COLO829 (cell line): ENCODE data around the gene PPARA.

ENCODE experiments used
- DNase-seq: peaks from one replicate; pipeline ENCODE4 v3.0.0; 2012; ENCODE audit warnings: low spot score

PPARA gene

GRCh38 chr22:46150034-46150654, at the start of gene PPARA:
PPARA (plus strand) TSS chr22:46150526; CDS start chr22:46198384, 47,858 bp downstream.
- DNase-seq, result peak; percentile 87

GRCh38 chr22:46102159-46102558, 48.2 kb upstream of the PPARA start:
- DNase-seq, result no peak

GRCh38 chr22:46102752-46103151, 47.6 kb upstream of the PPARA start:
- DNase-seq, result no peak

- DNase-seq, result no peak
Measured at GRCh38 chr22:46103181-46103580, 47.1 kb upstream of the PPARA start.

- DNase-seq, result no peak
Measured at GRCh38 chr22:46103664-46104063, 46.7 kb upstream of the PPARA start.

GRCh38 chr22:46104170-46104880, 46.0 kb upstream of the PPARA start:
- DNase-seq, result no peak

- no peak for DNase-seq
Measured at GRCh38 chr22:46104881-46105493, 45.3 kb upstream of the PPARA start.

GRCh38 chr22:46105494-46106278, 44.6 kb upstream of the PPARA start:
- DNase-seq, result no peak

GRCh38 chr22:46106279-46107022, 43.9 kb upstream of the PPARA start:
- DNase-seq, result no peak

GRCh38 chr22:46107089-46107664, 43.1 kb upstream of the PPARA start:
- DNase-seq, result no peak

- DNase-seq, result no peak
Measured at GRCh38 chr22:46107753-46108563, 42.4 kb upstream of the PPARA start.

GRCh38 chr22:46108564-46109473, 41.5 kb upstream of the PPARA start:
- DNase-seq, result peak; percentile 57

GRCh38 chr22:46109474-46110003, 40.8 kb upstream of the PPARA start:
- no peak for DNase-seq

- peak; percentile 40 for DNase-seq
Measured at GRCh38 chr22:46110215-46110614, 40.1 kb upstream of the PPARA start.

GRCh38 chr22:46111645-46112306, 38.5 kb upstream of the PPARA start:
- DNase-seq, result no peak

GRCh38 chr22:46112405-46112804, 37.9 kb upstream of the PPARA start:
- no peak for DNase-seq

GRCh38 chr22:46113110-46113909, 37.0 kb upstream of the PPARA start:
- DNase-seq, result no peak
